NCI-H69 (cell line): ENCODE data around the gene ZDHHC7.
"Not testable (repeated sequence)": the region's sequence is repeated elsewhere in the genome, so short reads cannot be mapped to it uniquely, and the experiment has no call there.

ENCODE experiments used
- DNase-seq: peaks from one replicate; lab custom pipeline; 2025; lab: John Stamatoyannopoulos, UW

Gene ZDHHC7

DNA sequence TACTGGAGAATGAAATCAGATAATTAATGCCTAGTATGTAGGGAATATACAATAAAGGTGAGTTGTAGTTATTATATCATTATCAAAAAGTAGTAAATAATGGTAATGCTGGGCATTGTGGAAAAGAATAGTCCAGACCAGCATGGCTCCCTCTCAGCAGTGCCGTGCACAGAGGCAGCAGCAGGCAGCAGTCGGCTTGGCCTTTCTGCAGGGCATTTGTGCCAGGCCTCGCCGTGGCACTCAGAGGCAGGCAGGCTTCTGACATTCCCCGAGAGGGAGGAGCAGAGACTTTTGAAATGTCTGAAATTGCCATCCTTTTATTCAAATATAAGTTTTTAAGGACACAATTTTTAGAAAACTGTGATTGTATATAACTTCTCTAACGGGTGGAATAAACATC, 31.3 kb upstream of the ZDHHC7 start:
- peak; percentile 17 for DNase-seq

DNA sequence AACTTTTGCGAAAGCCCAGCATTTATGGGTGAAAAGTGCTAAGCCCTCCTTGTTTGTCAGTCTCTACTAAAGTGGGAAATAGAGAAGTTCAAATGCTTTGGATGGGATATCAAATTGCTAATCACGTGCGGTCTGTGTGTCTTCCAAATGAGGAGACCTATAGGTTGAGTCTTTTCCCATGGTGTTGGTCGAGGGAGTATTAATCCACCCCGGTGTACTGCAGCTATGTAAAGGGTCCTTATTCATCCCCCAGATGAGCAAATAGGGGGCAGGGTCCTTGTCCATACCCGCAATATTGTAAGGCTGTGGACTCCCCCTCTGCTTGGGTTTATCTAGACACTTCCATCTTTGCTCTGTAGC, 30.8 kb upstream of the ZDHHC7 start:
- DNase-seq, result peak; percentile 82

DNA sequence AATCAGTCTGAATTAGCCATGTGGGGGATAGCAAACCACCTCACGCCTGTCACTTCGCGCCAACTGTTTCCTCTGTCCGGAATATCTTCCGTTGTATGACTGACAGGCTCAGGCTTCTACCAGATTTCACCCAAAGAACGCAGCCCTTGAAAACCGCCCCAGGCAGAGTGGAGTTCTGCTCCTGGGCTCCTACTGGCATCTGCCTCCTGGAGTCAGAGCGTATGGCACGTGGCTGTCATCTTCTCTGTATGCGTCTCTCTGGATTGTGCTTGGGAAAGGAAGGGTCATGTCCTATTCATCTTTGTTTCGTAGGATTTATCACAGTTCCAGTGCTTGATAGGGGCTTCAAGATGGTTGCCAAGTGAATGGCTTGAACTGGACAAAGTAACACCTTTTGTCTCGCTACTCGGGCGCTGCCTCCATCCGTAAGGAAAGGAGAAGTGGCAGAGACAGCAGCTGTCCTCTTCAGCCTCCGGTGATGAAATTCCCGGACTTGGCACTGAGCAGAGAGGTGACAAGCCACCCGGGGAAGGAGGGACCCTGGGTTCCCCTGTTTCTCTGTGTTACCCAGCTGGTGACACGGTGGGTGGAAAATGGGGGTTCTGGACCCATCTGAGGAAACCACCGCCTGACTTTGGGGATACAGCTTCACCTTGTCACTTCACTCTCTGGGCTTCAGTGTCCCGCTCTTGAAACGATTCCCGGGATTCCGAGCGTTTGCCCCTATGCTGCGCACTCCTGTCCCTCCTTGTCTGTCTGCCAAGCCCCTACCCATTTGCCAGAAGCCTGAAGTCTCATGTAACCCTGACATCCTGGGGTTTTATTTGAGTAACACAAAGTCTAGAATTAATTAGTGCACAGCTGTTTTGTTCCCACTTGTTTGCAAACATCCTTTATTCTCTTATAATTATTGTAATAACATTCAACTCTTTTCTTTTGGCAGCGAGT, 30.2 kb upstream of the ZDHHC7 start:
- DNase-seq, result peak; percentile 82

DNA sequence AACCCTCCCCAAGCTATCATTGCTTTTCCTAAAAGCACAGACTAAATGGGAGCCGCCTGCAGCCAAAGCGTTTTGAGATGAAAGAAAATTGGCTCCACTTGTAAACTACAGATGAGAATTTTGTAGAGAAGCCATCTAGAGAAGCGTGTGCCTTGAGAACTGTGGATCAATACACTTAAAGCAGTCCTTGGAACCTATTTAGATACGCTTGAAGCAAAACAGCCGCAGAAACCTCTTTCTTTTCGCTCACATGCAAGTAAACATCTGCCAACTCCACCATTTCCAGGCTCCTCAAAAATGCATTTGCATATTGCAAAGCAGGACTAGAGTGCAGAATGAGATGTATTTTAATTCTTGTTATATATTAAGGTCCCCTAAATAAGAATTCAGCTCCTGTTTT, 29.4 kb upstream of the ZDHHC7 start:
- no peak for DNase-seq

DNA sequence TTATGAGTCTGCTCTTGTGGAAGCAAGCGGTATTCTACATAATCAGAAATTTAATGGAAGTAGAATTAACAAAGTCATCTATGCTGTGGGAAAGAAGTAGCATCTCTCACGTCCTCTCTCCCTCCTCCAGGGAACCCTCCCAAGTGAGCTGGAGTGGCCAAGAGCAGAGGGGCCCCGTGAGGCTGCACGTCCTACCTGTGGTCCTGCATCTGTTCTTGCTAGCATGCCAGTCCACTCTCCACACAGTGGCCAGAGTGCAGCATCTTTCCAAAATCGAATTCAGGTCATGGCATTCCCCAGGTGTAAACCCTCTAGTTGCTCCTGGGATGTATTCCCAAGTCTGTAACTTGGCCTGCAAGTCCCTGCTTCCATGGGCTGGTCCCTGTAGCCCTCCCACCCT, 26.4 kb upstream of the ZDHHC7 start:
- DNase-seq, result no peak

DNA sequence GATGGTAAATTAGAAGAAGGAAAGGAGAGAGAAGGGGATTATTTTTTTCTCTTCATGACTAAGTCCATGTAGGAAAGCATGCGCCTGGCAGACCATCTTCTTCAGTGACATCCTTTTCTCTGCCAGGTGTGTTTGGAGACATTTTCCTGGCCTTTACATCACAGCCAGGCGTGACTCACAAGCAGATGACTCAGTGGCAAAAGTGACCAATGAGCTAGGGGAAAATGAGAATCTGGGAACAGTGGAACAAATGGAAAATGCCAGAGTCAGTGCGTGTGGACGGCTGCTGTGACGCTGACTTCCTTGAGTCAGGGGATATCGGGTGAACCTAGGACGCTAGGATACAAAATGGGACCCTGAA, 25.7 kb upstream of the ZDHHC7 start:
- no peak for DNase-seq

GRCh38 chr16:85036236-85037049, 25.1 kb upstream of the ZDHHC7 start:
- no peak for DNase-seq

- no peak for DNase-seq
These were observed 23.5 kb upstream of the ZDHHC7 start for GRCh38 chr16:85034591-85035433.

GRCh38 chr16:85033171-85033570, 21.8 kb upstream of the ZDHHC7 start:
- peak; percentile 93 for DNase-seq

DNA sequence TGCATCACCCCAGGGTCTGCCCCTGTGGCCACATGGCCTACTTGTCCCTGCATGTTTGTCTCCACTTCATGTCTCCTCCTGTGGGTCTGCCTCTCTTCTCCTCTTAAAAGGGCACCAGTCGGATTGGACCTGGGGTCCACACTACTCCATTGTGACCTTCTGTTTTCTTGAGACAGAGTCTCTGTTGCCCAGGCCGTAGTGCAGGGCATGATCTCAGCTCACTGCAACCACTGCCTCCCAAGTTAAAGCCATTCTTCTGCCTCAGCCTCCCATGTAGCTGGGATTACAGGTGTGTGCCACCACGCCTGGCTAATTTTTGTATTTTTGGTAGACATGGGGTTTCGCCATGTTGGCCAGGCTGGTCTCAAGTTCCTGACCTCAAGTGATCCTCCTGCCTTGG, 20.9 kb upstream of the ZDHHC7 start:
- not testable (repeated sequence) for DNase-seq

GRCh38 chr16:85031451-85031850, 20.1 kb upstream of the ZDHHC7 start:
- DNase-seq, result no peak

DNA sequence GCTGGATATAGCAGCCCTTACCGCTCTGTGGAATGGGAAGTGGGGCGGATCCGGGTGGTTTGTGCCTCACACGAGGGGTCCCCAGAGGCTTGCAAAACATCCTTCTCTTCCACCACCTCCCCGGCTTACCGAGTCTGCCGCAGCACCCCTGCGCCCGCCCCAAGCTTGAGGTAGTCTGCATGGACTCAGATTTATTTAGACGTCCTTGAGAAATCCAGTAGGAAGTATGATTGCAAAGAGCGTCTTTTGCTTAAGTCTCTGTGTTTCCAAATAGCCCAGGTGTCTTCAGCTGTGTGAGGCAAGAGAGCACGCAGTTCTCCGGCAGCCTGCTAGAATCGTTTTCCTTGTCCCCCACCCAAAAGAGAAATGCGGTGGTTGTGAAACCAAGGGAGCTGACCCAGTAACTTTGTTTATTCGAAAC, 18.7 kb upstream of the ZDHHC7 start:
- no peak for DNase-seq

GRCh38 chr16:85029408-85029784, 18.1 kb upstream of the ZDHHC7 start:
- peak; percentile 56 for DNase-seq

- DNase-seq, result peak; percentile 71
These were observed 17.5 kb upstream of the ZDHHC7 start for GRCh38 chr16:85028685-85029407.

GRCh38 chr16:85027958-85028684, 16.8 kb upstream of the ZDHHC7 start:
- DNase-seq, result peak; percentile 44

DNA sequence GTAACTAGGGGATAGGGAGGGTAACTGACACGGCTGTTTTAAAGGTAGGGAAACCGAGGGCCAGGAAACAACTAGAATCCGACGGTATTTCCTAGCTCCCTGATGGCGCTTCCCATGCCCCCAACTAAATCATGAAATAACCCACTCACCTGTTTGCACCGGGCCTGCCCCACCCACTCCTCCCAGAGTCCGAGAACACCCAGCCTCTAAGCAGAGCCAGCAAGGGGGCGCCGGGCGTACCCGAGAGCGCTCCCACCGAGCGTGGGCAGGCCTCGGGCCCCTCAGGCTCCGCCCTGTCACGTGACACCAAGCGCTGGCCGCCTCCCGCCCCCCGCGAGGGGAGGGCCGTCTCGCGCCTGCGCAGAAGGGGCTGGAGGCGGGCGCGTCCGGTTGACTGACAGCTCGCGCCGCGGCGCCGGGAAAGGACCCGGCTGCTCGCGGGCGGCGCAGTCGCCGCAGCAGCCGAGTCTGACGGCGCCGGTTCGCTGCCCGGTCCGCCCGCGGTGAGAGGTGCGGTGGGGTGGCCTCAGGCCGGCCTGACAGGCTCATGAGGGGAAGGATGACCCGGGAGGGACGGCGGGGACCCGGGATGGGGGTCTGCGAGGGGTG, 16.1 kb upstream of the ZDHHC7 start, which contains the start of gene KIAA0513:
Gene KIAA0513, plus strand, starts transcription at position 447 of the 609 bp plus-strand sequence. CDS start 39,277 bp downstream, outside the sequence.
- DNase-seq, result peak; percentile 91

- DNase-seq, result no peak
These were observed 15.4 kb upstream of the ZDHHC7 start for GRCh38 chr16:85026703-85027102.

DNA sequence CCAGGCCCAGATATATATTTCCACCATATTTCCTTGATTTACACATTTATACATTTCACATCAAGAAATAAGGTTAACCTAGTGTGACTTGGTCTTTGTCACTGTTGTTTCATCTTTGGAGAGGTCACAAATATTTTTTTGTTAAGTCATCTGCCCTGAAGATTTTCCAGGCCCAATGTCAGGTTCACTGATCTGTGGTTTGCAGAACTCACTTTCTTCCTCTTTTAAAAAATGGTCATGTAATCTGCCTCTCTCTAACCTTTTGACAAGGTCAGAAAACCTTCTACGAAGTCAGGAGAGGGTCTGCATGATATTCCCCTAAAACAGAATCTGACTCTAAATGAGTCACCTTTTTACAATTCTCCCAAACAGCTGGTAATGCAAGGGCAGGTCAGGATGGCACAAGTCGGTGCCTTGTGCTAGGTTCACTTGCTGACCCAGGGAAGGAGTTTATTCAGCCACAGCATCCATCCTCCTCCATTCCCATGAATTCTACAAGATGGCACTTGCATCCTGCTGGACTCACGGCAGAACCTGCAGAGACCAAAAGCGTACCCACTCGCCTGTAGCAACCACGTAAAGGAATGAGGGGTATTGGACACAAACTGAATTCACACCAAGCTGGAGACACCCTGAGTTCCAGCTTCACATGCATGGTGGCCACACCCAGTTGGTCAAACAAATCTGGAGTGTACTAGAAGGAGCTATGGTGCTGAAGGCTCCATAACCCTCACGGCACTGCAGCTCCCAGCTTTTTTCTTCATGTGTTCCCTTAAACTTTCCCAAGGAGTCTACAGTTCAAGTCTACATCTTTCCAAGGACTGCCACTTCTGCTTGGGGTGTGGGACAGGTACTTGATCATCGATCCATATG, 14.7 kb upstream of the ZDHHC7 start:
- no peak for DNase-seq

- DNase-seq, result peak; percentile 22
These were observed 8.4 kb upstream of the ZDHHC7 start for GRCh38 chr16:85019659-85020245.
